Tibial nerve (tissue), 4 donors: Measurements from ENCODE around the gene SLC7A6. TPM values are rescaled to one million over a fixed set of nuclear protein-coding genes. Genes with fewer than 3 reads are reported as not detected.

Experiments used
- DNase-seq, 2 donors: peaks; one replicate each; pipeline ENCODE4 v3.0.0-alpha.2; 2019; ENCODE audit warnings: low spot score in 2 of 2
- H3K27ac ChIP-seq, 4 donors: fragments of 200-600 bp; sonication (generic) in 3 of 4; one replicate each; pipeline ENCODE4 v1.5.1; 2017 to 2019; ENCODE audit warnings: mild to moderate bottlenecking in 1 of 4
- H3K27me3 ChIP-seq, 2 donors: fragments of 200-600 bp; sonication (generic) in 1 of 2; one replicate each; pipeline versions ENCODE4 v1.5.1 to v1.6.0; 2017 to 2019
- H3K36me3 ChIP-seq, 3 donors: fragments of 200-600 bp; sonication (generic); one replicate each; pipeline ENCODE4 v1.5.1; 2018 to 2019
- H3K4me1 ChIP-seq, 4 donors: fragments of 200-600 bp; sonication (generic) in 3 of 4; one replicate each; pipeline ENCODE4 v1.5.1; 2017 to 2019
- H3K4me3 ChIP-seq, 4 donors: fragments of 200-600 bp; sonication (generic) in 3 of 4; one replicate each; pipeline ENCODE4 v1.5.1; 2017 to 2019; ENCODE audit warnings: mild to moderate bottlenecking in 1 of 4, moderate library complexity in 1 of 4
- H3K9me3 ChIP-seq, 4 donors: fragments of 200-600 bp; sonication (generic) in 3 of 4; one replicate each; pipeline ENCODE4 v1.5.1; 2017 to 2019
- EP300 ChIP-seq, 2 donors: sonication (generic); formaldehyde crosslinking; IDR thresholded peaks; one replicate each; pipeline ENCODE4 v1.6.1; 2017; ENCODE audit warnings: antibody characterized with exemption in 2 of 2, mild to moderate bottlenecking in 1 of 2
- POLR2A ChIP-seq, 2 donors: fragments of 450-650 bp; IDR thresholded peaks; one replicate each; pipeline ENCODE4 v1.6.1; 2017; ENCODE audit warnings: antibody characterized with exemption in 2 of 2, mild to moderate bottlenecking in 2 of 2, moderate library complexity in 2 of 2
- WGBS, 2 donors: methylation state at CpG; one replicate each; pipeline ENCODE4 v1.1.5; 2018; 5-methylcytosine and 5-hydroxymethylcytosine counted together
- total RNA-seq, 4 donors: library from RNA; depleted of rRNA; stranded (reverse); fragments of >200 nt; gene quantifications; one replicate each; pipeline ENCODE4 v1.1.0, GENCODE V29; 2016
- TF ChIP-seq, protein P1 (sequence below), 5 experiments: fragments of 200-600 bp in 3 of 5; fragments of 450-650 bp in 2 of 5; sonication (generic) in 3 of 5; IDR thresholded peaks; one replicate each; pipeline ENCODE4 v1.5.1; 2016 to 2019; ENCODE audit warnings: antibody characterized with exemption in 5 of 5, mild to moderate bottlenecking in 3 of 5, moderate library complexity in 2 of 5

Gene SLC7A6
- total RNA-seq, 4 donors from 2014 or later = 129 to 202 (median 181) TPM

DNA sequence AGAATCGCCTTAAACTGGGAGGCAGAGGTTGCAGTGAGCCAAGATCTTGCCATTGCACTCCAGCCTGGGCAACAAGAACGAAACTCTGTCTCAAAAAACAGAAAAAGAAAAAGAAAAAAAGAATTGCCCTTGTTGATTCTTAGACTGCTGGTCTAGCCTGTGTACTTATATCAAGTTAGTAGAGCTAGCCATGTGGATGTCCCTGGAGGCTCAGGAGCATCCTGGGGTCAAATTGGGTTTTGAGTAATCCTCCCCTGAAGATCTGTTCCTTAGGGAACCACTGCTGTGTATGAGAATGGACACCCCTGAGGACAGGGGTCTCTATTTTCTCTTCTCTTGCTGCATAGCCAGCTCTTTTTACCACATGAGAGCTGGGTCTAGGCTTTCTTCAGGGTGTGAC lies 24.9 kb downstream of the SLC7A6 start:
- 94% methylated on average over 2 of the region's 2 CpGs for WGBS, 2 donors

DNA sequence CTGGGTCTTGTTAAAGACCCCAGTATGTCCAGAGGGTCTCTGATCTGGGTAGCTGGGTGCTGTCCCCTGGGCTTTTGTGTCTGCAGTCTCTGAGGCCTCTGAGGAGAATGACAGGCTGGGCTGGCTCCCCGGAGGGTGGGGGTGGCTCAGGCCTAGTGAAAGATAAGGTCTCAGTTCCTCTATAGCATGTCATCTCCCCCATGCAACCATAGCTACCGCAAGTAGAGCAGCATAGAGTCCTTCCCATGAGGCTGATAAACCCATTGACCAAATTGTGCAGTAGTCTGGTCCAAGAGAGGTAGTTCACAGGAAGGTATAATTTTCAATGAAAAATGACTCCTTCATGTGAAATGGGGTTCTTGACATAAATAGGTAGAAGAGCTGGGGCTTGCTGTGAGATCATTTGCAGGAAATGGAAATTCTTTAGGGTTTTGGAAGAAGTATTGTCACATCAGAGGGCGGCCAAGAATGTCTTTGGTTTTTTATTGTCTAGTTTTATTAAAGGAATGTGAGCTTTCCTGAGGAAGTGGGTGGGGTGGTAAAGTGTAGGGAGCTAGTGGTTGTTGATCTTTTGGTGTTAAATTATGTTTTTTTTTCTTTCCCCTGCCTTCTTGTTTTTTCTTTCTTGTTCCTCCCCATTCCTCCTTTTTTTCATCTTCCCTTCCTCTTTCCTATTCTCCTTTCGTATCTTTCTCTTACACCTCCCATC lies 25.4 kb downstream of the SLC7A6 start:
- no peak for DNase-seq
- TF ChIP-seq POLR2A (IDR thresholded peaks at IDR 0.05) = no peak
- no peak for TF ChIP-seq EP300 (IDR thresholded peaks at IDR 0.05)
- TF ChIP-seq, protein P1, sequence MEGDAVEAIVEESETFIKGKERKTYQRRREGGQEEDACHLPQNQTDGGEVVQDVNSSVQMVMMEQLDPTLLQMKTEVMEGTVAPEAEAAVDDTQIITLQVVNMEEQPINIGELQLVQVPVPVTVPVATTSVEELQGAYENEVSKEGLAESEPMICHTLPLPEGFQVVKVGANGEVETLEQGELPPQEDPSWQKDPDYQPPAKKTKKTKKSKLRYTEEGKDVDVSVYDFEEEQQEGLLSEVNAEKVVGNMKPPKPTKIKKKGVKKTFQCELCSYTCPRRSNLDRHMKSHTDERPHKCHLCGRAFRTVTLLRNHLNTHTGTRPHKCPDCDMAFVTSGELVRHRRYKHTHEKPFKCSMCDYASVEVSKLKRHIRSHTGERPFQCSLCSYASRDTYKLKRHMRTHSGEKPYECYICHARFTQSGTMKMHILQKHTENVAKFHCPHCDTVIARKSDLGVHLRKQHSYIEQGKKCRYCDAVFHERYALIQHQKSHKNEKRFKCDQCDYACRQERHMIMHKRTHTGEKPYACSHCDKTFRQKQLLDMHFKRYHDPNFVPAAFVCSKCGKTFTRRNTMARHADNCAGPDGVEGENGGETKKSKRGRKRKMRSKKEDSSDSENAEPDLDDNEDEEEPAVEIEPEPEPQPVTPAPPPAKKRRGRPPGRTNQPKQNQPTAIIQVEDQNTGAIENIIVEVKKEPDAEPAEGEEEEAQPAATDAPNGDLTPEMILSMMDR (IDR thresholded peaks at IDR 0.05) = no peak
- H3K4me1 ChIP-seq = peaks cover 0 to 77% (median 48%) of the 10 kb centered on the region in 4 donors
- peak overlapping the region; percentile 50 to 88 (median 68) for H3K27ac ChIP-seq
- H3K9me3 ChIP-seq = no peaks in the 10 kb centered on the region
- peaks cover 0 to 61% (median 2%) of the 10 kb centered on the region in 3 donors for H3K36me3 ChIP-seq
- 53 to 56% methylated on average over 4 of the region's 4 CpGs for WGBS, 2 donors
- no peaks in the 10 kb centered on the region for H3K27me3 ChIP-seq
- no peak overlapping the region for H3K4me3 ChIP-seq

More for the DNA sequence above, 24.9 kb downstream of the SLC7A6 start:
- Histone ChIP-seq H3K4me3 (no peak overlapping the region), H3K36me3 (peaks cover 0 to 55% (median 0%) of the 10 kb centered on the region in 3 donors), H3K9me3 (no peaks in the 10 kb centered on the region), H3K4me1 (peaks cover 0 to 83% (median 54%) of the 10 kb centered on the region in 4 donors), H3K27ac (peak overlapping the region; percentile 50 to 88 (median 68)), H3K27me3 (no peaks in the 10 kb centered on the region)
- DNase-seq = no peak
- TF ChIP-seq, protein P1 (IDR thresholded peaks at IDR 0.05) = no peak
- no peak for TF ChIP-seq EP300 (IDR thresholded peaks at IDR 0.05)
- no peak for TF ChIP-seq POLR2A (IDR thresholded peaks at IDR 0.05)

DNA sequence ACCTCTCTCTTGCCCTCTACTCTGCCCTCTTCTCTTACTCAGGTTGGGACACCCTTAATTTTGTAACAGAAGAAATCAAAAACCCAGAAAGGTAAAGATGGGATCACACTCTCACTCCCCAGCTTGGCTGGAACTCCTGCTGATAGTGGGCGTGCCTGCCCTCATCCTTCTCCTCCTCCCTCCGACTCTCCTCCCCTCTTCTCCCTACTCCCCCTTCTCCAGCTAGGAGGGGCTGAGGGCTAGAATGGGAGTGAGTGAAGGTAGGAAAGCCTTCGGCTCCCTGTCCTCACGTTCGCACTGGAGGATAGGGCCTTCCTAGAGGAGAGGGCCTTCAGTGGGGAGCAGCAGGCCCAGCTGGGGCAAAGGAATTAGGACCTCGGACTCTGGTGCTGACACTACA lies 26.1 kb downstream of the SLC7A6 start:
- H3K27ac ChIP-seq = peak overlapping the region in 3 of 4 donors; percentile 9 to 88 (median 71)
- peaks cover 0 to 67% (median 3%) of the 10 kb centered on the region in 3 donors for H3K36me3 ChIP-seq
- WGBS, 2 donors = 41 to 59% methylated on average over 6 of the region's 6 CpGs
- H3K4me1 ChIP-seq = peaks cover 0 to 71% (median 41%) of the 10 kb centered on the region in 4 donors
- no peak for DNase-seq
- H3K4me3 ChIP-seq = no peak overlapping the region
- no peaks in the 10 kb centered on the region for H3K27me3 ChIP-seq
- H3K9me3 ChIP-seq = no peaks in the 10 kb centered on the region
- TF ChIP-seq, protein P1 (IDR thresholded peaks at IDR 0.05) = no peak
- no peak for TF ChIP-seq EP300 (IDR thresholded peaks at IDR 0.05)
- TF ChIP-seq POLR2A (IDR thresholded peaks at IDR 0.05) = no peak

DNA sequence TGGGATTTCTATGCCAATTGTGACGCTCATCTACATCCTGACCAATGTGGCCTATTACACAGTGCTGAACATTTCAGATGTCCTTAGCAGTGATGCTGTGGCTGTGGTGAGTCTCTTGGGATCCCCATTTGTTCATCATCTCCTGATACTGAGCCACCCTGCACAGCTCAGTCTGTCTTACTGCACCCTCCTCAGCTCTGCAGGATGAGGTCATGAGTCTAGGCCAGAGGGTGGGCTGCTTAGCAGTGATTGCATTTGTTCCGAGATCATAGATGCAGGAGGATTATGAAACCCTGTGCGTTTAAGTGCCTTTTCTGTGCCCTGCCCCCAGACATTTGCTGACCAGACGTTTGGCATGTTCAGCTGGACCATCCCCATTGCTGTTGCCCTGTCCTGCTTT lies 26.9 kb downstream of the SLC7A6 start:
- Histone ChIP-seq H3K27me3 (no peaks in the 10 kb centered on the region), H3K36me3 (peaks cover 0 to 75% (median 3%) of the 10 kb centered on the region in 3 donors), H3K9me3 (no peaks in the 10 kb centered on the region), H3K4me1 (peaks cover 0 to 64% (median 35%) of the 10 kb centered on the region in 4 donors), H3K4me3 (no peak overlapping the region), H3K27ac (peak overlapping the region in 1 of 4 donors; percentile 88)
- TF ChIP-seq EP300 (IDR thresholded peaks at IDR 0.05) (no peak), POLR2A (IDR thresholded peaks at IDR 0.05) (no peak)
- TF ChIP-seq, protein P1 (IDR thresholded peaks at IDR 0.05) = no peak
- WGBS, 2 donors = 85 to 88% methylated on average over 4 of the region's 4 CpGs
- DNase-seq = no peak

DNA sequence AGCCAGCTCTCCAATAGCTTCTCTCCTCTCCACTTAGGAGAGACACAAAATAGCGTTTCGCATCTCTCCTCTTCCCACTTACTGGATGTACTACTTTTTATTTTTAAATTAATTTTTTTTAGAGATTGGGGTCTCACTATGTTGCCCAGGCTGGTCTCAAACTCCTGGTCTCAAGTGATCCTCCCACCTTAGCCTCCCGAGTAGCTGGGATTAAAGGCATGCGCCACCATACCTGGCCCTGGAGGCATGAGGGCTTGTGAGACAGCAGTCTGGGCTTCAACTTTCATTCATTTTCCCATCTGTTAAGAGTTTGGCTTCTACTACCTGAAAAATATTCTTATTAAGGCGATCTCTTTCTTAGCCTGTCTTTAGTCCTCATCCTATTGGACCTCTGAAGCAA lies 28.1 kb downstream of the SLC7A6 start:
- TF ChIP-seq EP300 (IDR thresholded peaks at IDR 0.05) (no peak), POLR2A (IDR thresholded peaks at IDR 0.05) (no peak)
- TF ChIP-seq, protein P1 (IDR thresholded peaks at IDR 0.05) = no peak
- H3K36me3 ChIP-seq = peaks cover 0 to 82% (median 3%) of the 10 kb centered on the region in 3 donors
- no peaks in the 10 kb centered on the region for H3K9me3 ChIP-seq
- peaks cover 0 to 61% (median 24%) of the 10 kb centered on the region in 4 donors for H3K4me1 ChIP-seq
- H3K4me3 ChIP-seq = no peak overlapping the region
- DNase-seq = no peak
- WGBS, 2 donors = 94 to 96% methylated on average over 5 of the region's 5 CpGs
- H3K27me3 ChIP-seq = no peaks in the 10 kb centered on the region
- peak overlapping the region in 2 of 4 donors; percentile 1 to 47 for H3K27ac ChIP-seq
